Raji (cell line): ENCODE data around the gene BDH1.

ENCODE experiments used
- POLR2A ChIP-seq: IDR thresholded peaks from 2 replicates; pipeline ENCODE4 v1.6.1; 2011; ENCODE audit warnings: low read depth, low read length, control low read depth; ENCODE audit not compliant: insufficient read depth

The BDH1 gene

DNA sequence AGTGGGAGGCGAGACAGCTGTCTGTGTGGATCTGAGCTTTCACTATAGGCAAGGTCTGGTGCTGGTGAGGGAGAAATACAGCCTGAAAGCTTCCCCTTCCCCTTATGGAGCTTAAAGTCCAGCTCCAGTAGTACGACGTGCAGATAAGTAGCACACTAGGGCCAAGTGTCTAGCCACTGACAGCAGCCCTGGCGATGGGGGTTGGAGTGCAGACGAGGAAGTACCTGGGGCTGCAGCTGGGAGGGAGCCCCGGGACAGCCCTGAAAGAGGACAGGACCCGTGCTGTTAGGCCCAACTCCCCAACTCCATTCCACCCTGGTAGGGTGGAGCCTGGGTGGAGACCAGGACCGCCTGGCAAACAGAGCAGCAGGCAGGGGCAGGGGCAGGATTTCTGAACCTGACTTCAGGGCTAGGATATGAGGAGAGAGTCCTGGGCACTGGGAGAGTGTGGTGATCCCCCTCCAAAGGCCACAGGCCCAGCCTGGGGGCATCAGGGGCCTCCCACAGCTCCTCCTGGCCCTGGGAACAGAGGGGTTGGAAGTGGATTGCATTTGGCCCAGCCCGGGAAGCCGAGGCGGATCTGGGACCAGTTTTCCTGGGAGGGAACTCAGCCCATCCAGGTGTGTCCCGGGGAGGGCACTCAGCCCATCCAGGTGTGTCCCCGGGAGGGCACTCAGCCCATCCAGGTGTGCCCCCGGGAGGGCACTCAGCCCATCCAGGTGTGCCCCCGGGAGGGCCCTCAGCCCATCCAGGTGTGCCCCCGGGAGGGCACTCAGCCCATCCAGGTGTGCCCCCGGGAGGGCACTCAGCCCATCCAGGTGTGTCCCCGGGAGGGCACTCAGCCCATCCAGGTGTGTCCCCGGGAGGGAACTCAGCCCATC lies 42.8 kb downstream of the BDH1 start:
- TF ChIP-seq POLR2A, result no peak

- TF ChIP-seq POLR2A, result no peak
Measured at GRCh38 chr3:197511853-197512635, 43.7 kb downstream of the BDH1 start.

- no peak for TF ChIP-seq POLR2A
Measured at GRCh38 chr3:197511130-197511529, 44.6 kb downstream of the BDH1 start.

DNA sequence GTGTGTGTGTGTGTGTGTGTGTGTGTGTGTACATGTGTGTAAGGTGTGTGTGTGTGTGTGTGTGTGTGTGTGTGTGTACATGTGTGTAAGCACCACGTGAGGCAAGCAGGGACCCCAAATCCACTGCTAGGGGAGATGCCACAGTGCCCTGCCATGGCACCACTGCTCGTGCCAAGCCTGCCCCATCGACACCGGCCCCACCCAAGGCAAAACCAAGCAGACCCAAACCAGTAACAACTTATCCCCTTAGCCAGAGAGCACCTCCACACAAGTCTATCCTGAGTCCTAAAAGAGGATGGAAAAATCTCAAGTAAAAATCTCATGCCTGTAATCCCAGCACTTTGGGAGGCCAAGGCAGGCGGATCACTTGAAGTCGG lies 45.1 kb downstream of the BDH1 start:
- TF ChIP-seq POLR2A, result no peak

- no peak for TF ChIP-seq POLR2A
Measured at GRCh38 chr3:197508924-197509775, 46.6 kb downstream of the BDH1 start.

GRCh38 chr3:197508461-197508860 lies 47.3 kb downstream of the BDH1 start:
- TF ChIP-seq POLR2A, result no peak

GRCh38 chr3:197508051-197508451 lies 47.7 kb downstream of the BDH1 start:
- TF ChIP-seq POLR2A, result no peak

DNA sequence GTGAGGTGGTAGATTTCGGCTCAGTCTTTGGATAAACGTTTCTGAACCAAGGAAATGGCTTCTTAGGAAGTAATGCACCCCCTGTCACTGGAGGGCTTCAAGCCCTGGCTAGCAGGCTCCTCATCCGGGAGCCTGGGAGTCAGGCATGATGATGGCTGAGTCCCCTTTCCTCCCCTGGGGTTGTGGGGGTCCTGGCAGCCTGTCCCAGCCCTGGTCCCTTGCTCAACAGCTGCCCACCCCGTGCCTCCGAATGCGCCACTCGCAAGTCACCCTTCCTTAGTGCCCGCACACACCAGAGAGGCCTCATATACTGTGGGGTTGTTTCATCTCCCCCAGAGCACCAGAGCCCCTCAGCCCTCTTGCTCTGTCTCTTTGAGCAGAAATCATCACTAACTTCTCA lies 48.2 kb downstream of the BDH1 start:
- TF ChIP-seq POLR2A, result no peak

- no peak for TF ChIP-seq POLR2A
Measured at GRCh38 chr3:197507081-197507480, 48.7 kb downstream of the BDH1 start.

GRCh38 chr3:197505796-197506548 lies 49.8 kb downstream of the BDH1 start:
- TF ChIP-seq POLR2A, result no peak

DNA sequence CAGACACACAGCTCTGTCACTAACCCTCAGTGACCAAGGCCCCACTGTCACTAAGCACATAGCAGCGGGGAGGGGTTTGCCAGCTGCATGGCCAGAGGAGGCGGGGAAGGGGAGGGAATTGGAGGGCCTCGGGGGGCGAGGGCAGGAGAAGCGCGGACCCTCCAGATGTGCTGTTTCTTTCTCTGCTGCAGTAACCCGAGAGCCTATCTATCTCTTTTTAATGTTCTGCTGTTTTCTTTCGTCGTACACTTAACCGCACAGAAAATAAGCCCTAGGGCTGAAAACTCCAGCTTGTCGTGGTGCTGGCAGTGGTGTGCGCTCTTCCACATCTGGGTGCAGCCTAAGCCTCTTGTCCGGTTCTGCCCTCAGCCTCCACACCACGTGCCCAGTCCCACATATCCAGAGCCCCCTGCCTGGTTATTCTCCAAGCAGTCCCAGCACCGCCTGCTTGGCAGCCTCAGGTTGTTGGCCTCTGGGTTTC lies 51.1 kb downstream of the BDH1 start:
- no peak for TF ChIP-seq POLR2A

- TF ChIP-seq POLR2A, result no peak
Measured at GRCh38 chr3:197504229-197504628, 51.5 kb downstream of the BDH1 start.

- TF ChIP-seq POLR2A, result no peak
Measured at GRCh38 chr3:197503652-197504051, 52.1 kb downstream of the BDH1 start.

- no peak for TF ChIP-seq POLR2A
Measured at GRCh38 chr3:197501879-197502620, 53.7 kb downstream of the BDH1 start.

- TF ChIP-seq POLR2A, result no peak
Measured at GRCh38 chr3:197501496-197501878, 54.3 kb downstream of the BDH1 start.
